GM10847 (cell line): ENCODE data around the gene SYNM.

Source experiments
- POLR2A ChIP-seq: IDR thresholded peaks from 2 replicates; pipeline ENCODE4 v1.6.1; 2011; ENCODE audit not compliant: insufficient read length; ENCODE audit errors: extremely low read depth

The SYNM gene

DNA sequence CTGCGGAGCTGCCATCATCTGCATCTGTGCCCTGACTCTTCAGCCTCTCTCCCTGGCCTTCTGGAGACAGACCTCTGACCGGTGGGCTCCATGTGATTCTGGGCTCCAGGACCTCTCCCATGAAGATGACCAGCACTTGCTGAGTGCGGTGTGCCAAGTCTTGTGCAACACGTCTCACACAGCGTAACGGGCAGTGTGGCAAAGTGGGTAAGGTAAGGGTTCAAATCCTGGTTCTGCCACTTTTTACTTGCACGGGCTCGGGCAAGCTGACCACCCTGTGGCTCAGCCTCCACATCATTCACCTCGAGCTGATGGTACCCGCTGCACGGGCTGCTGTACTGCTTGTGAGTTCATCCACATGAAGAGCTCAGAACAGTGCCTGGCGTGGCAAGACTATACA lies 6.5 kb upstream of the SYNM start:
- TF ChIP-seq POLR2A, result no peak

DNA sequence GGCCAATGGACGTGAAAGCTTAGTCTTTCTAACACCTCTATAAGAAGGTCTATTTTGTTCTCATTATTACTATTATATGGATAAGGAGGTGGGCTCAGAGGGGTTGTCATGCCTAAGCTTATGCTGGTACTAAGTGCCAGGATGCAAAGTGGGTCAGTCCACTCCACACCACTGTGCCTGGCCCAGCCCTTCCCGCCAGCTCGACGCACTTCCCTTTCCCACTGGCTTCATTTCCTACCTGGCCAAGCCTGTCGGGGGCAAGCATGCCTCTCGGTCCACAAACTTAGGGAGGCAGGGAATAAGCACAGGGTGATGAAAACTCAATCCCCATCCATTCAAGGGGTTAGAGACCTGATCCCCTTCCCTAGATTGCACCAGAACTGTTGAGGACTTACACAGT lies 5.9 kb upstream of the SYNM start:
- TF ChIP-seq POLR2A, result no peak

DNA sequence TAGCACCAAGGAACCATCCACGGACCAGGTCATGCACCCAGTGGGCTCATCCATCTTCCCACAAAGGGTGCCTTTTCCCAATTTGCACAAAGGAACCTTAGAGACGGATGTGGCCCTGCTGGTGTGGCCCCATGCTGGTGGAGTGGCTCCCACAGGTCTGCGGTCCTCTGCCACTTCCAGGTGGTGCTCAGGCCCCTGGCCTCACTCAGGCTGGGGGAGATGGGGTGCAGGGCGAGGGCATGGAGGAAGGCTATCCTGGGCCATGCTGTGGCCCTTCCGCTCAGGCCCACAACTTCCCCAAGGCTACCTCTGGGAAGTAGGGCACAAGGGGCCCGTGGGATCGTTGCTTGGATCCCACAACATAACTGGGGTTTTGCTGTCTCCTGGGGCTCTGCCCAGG lies 5.2 kb upstream of the SYNM start:
- TF ChIP-seq POLR2A, result no peak

DNA sequence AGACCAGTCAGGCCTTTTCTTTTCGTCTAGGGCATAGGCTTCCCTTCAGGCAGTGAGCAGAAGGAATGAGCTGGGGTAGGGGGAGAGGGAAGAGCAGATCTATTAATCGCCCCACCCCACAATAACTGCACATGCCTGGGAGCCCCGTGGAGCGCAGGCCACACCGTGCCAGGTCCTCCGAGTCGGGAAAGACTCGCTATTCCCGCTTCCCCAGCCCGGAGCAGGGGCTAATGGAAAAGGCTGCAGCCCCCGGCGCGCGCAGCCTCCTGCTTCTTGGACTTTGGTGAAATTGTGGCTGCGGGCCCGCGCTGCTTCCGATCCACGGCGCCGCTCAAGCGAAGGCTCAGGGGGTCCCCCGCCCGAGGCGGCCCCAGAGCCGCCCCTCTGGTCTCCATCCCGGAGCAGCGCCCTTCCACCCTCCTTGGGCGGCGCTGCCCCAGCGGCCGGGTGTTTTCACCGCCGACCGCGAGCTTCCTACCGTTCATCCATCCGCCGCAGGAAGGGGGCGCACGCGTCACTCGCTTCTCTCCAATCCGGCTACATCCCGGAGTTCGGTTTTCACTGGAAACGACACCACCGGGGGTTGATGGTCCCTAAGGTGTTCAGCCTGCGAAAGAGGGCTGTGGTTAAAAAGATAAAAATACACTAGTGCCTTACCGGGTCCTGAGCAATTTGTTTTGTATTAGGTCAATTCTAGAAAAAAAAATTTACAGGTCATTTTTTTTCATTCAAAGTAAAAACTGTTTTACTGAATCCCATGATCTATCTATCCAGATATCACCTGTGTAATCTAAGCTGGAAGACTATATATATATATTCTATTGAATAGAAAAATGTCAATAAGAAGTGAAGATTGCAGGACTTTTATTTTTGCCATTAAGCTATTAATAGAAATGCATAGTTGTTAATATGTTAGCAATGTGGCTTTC lies 4.4 kb upstream of the SYNM start:
- no peak for TF ChIP-seq POLR2A

DNA sequence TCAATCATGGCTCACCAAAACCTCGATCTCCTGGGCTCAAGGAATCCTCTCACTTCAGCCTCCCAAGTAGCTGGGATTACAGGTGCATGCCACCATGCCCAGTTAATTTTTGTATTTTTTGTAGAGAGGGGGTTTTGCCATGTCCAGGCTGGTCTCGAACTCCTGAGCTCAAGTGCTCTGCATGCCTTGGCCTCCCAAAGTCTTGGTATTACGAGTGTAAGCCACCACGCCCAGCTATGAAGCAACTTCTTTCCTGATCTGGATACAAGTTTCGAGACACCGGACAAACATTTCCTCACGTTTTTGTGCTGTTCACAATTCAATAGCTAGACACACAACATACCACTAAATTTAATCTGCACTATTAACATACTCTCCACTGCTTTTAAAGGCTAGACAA lies 3.4 kb upstream of the SYNM start:
- no peak for TF ChIP-seq POLR2A

DNA sequence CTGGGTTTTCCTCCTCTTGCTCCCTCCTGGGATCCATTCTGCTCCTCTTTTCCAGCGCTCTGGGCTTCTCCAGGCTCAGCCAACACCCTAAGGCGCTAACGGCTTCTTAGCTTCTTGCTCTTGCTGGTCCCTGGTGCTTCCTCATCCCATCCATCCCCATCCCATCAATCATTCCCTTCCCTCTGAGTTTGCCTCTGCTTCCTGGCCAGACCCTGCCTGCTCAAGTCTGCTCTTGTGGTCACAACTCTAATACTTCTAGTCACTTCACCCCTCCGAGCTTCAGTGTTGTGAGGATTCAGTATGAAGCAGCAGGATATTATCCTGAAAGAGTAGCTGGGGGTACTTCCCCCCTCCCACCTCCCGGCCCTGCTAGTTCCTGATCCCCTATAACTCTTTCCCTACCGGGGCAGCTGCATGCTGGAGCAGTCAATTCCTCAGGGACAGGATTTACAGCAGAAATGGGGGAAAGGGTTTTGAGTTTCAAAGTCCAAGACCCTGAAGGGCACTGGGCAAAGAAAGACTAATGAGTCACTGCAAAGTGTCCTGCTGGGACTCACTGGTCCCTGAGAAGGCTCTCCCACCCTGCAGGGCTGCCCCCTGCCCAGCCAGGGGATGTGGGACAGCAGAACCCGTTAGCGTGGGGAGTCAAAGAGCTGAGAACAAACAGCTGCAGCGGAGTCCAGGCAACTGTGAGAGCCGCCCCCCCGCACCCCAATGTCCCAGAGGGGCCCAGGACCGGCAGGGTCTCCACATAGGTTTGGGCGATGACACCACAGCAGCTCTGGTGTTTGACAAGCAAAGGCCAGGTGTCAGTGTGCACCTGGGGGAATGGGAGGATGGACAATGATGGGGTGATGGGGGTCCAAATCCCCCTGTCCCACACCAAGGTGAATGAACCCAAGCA lies 2.3 kb upstream of the SYNM start:
- TF ChIP-seq POLR2A, result no peak

DNA sequence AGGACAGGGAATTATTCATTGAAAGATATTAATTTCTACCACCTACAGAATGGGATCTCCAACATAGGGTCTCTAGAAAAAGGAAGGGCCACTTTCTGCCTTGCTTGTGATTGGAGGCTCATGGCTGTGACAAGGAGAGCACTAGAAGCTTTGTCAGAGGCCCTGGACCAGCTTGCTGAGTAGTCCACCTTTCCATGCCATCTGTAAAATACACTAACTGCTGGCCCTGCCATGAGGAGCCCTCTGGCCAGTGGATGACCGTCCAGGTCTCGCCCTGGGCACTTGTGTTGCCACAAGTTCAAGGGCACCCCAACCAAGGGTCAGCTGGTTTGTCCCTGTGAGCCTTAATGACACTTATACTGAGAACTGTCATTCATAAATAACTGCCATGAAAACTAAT lies 1.6 kb upstream of the SYNM start:
- no peak for TF ChIP-seq POLR2A

DNA sequence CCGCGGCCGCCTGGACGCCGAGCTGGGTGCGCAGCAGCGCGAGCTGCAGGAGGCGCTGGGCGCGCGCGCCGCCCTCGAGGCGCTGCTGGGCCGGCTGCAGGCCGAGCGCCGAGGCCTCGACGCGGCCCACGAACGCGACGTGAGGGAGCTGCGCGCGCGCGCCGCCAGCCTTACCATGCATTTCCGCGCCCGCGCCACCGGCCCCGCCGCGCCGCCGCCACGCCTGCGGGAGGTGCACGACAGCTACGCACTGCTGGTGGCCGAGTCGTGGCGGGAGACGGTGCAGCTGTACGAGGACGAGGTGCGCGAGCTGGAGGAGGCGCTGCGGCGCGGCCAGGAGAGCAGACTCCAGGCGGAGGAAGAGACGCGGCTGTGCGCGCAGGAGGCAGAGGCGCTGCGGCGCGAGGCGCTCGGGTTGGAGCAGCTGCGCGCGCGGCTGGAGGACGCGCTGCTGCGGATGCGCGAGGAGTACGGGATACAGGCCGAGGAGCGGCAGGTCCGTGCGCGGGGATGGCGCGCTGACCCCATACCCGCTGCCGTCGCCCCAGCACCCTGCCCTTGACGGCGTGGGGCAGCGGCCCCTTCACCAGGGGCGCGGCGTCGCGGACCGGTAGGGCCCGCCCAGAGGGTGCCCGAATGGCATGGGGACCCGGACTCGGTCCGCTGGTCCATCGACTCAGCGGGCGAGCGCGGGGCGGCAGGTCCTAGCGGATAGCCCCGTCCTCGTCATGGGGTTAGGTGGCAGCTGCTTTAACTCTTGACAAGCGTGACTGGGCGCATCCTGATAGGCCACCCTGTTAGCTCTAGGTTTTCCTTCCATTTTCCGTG lies 848 bp downstream of the SYNM start:
- no peak for TF ChIP-seq POLR2A

DNA sequence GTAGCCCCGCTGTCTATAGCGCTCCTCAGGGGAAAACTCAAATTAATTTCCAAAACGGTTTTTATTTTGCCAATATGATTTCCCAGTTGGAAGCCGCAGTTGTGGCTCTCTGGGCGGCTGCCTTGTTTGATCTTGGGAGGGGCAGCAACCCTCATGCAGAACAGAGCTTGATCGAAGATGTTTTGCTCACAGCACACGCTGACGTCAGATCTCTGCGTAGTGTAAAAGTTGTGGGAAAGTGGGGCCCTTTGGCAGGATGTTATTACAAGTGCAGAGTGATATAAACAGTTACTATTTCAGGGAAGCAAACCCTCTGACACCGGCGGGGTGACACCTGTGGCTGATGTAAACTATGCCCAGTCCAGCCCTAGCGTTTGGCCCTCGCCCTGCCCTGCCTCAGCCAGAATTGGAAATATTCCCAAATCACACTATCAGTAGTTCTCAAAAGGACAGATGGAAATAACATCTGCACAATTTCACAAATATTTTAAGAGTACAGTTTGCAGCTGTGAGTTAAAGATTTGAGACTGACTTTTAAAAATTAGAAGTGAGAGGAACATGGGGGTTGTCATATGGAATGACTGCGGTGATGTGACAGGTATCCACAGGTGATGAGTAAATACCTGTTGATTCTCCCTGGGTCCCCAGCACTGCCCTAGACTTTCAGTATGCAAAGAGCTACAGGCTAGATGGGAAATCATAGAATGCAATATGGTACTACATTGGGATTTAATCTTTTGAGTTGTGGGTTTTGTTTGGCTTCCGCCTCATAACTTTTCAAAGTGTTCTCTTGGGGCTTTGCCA lies 1.7 kb downstream of the SYNM start:
- no peak for TF ChIP-seq POLR2A

DNA sequence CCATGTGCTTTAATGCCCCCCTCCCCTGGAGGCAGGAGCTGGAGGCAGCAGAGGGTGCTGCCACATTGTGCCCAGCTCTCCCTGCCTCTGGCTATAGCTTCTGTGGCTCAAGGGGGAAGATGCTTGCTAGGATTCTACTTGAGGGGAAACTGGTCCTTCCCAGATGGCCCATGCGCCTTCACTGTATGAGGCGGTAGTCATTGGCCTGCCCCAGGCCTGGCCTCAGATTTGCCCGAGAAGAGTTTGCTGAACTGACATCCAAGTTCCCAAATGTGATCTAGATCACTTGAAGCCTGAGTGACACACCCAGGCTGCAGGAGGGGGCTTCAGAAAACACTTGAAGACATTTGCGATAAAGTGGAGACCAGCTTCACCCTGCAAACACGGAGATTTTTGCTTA lies 4.1 kb downstream of the SYNM start:
- TF ChIP-seq POLR2A, result no peak

DNA sequence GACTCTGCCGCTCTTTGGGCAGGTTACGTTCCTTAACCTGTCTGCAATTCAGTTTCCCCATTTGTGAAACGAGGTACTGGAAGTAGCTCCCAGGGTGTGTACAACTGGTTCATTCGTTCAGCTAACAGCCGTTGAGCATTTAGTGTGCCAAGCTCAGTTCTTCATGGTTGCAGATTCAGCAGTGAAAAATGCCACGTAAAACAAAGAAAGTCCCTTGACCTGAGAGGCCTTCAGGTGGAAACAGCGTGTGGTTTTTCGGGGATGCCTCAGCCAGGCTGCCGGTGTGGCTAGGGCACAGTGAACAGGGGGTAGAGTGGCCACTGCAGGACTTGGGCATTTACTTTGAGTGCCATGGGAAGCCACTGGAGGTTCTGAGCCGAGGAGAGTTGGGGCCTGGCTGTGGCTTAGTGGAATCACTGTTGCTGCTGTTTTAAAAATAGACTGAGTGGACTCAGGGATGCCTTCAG lies 4.7 kb downstream of the SYNM start:
- no peak for TF ChIP-seq POLR2A

DNA sequence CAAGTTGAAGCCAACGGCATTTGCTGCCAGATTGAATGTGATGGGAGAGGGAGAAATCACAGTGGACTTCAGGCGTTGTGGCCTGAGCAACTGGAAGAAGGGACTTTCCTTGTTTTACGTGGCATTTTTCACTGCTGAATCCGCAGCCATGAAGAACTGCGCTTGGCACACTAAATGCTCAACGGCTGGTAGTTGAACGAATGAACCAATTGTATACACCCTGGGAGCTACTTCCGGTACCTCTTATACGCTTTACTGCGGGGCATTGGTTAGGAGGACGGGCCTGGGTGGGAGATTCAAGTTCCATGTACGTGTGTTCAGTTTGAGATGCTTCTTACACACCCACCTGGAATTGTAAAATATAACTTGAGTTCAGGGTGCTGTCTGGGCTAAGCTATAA lies 5.2 kb downstream of the SYNM start:
- no peak for TF ChIP-seq POLR2A

DNA sequence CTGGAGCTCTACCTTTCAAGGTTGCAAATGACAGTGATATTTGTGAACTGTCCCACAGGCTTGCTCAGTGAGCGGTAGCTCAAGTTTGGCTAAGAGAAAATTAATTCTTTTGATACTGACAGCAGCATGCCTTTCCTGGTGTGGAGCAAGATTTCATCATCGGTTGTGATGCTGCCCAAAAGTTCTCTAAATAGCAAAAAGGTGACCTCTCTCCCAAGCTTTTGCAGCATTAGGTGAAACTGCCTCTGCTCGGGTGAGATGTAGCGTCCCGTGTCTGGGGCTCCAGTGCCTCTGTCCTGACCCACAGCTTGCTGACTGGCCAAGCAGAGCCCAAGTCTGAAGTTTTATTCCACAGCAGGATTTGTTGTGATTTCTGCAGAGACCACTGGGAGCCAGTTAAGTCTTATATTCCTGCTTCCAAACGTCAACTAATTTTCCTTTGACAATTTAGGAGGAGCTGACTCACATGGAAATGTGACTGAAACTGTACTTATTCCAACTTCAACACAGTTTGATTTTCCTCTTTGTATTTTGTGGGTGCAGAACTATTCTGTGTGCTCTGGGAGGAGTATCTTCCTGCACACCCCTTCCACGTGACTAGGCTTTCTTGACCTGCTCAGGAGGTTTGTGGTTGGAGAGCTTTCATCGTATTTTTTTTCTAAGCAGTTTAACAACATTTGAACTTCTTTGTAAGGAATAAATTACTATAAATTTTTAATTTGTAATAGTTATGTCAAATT lies 5.9 kb downstream of the SYNM start:
- no peak for TF ChIP-seq POLR2A
